NB4 (cell line): ENCODE results near the gene MPDZ.

ENCODE experiments used
- DNase-seq: peaks from one replicate; pipeline ENCODE4 v3.0.0; 2010; ENCODE audit warnings: low read depth
- H3K4me3 ChIP-seq: one replicate; pipeline ENCODE4 v1.5.1; 2011; ENCODE audit warnings: mild to moderate bottlenecking, low read depth, low read length, moderate library complexity
- CTCF ChIP-seq: IDR thresholded peaks from one replicate; pipeline ENCODE4 v1.5.1; 2012; ENCODE audit warnings: low read depth, low read length
- MAX ChIP-seq: IDR thresholded peaks from 2 replicates; pipeline ENCODE4 v1.6.1; 2011; ENCODE audit warnings: low read depth, low read length
- MYC ChIP-seq: IDR thresholded peaks from 2 replicates; pipeline ENCODE4 v1.6.1; 2011; ENCODE audit warnings: low read depth, low read length
- POLR2A ChIP-seq: IDR thresholded peaks from 2 replicates; pipeline ENCODE4 v1.6.1; 2011; ENCODE audit warnings: mild to moderate bottlenecking; ENCODE audit not compliant: insufficient read length; ENCODE audit errors: extremely low read depth

The MPDZ gene

GRCh38 chr9:13118313-13118712 is 161.2 kb downstream of the MPDZ start:
- no peak for DNase-seq
- no peak overlapping the region for H3K4me3 ChIP-seq

GRCh38 chr9:13116292-13116691 is 163.2 kb downstream of the MPDZ start:
- TF ChIP-seq POLR2A: no peak
- TF ChIP-seq MAX: no peak
- no peak for TF ChIP-seq CTCF
- TF ChIP-seq MYC: no peak
- DNase-seq: no peak
- no peak overlapping the region for H3K4me3 ChIP-seq

More at GRCh38 chr9:13118313-13118712, 161.2 kb downstream of the MPDZ start:
- TF ChIP-seq POLR2A (no peak), MYC (no peak), CTCF (no peak), MAX (no peak)

GRCh38 chr9:13113751-13114150 is 165.7 kb downstream of the MPDZ start:
- DNase-seq: no peak
- TF ChIP-seq MAX (no peak), POLR2A (no peak), MYC (no peak), CTCF (no peak)
- no peak overlapping the region for H3K4me3 ChIP-seq

GRCh38 chr9:13113216-13113615 is 166.3 kb downstream of the MPDZ start:
- TF ChIP-seq CTCF: no peak
- no peak for TF ChIP-seq POLR2A
- TF ChIP-seq MAX: no peak
- no peak for TF ChIP-seq MYC
- H3K4me3 ChIP-seq: no peak overlapping the region
- no peak for DNase-seq

- TF ChIP-seq POLR2A: no peak
- no peak for TF ChIP-seq MYC
- TF ChIP-seq MAX: no peak
- no peak for TF ChIP-seq CTCF
- no peak overlapping the region for H3K4me3 ChIP-seq
- no peak for DNase-seq
Observed at GRCh38 chr9:13111778-13112177, 167.7 kb downstream of the MPDZ start.
